Measurements from ENCODE around the gene GALNT3.

The GALNT3 gene

DNA sequence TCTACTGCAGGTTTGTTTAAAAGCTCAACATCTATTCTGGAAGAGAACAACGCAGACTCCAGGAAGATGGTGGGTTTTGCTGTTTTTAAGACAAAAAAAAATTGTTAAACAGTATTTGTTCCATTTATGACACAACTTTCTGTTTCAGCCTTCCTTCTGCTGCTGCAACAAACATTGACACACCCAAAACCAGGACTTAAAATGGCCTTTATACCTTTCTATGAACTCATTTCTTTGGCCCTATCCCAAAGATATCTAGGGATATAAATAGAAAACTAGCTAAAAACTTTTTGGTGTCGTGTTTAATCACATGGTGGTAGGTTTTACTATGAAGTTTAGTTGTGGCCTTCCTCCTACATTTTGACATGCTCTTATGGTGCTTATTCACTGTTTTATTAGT lies 964 bp upstream of the GALNT3 start:
- no peak for DNase-seq

GRCh38 chr2:165794536-165794928 lies 485 bp upstream of the GALNT3 start:
- DNase-seq: no peak

- DNase-seq: no peak
Observed at GRCh38 chr2:165793161-165793778, 777 bp downstream of the GALNT3 start.

DNA sequence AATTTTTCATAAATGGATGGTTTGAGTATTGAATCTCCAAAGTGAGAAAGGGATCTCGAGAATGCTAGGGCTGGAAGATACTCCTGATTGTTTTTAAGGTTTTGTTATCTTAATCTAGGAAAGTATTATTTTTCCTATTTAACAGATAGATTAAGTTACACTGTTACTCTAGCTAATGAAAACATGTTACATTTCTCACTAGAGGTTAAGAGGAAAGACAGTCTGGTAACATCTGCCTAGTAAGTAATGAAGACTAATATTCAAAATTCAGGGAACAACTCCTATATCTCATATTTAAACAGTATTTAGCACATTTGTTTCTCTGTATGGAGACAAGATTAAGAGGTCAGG lies 2.0 kb downstream of the GALNT3 start:
- no peak for DNase-seq

GRCh38 chr2:165791421-165792103 lies 2.5 kb downstream of the GALNT3 start:
- DNase-seq: no peak

DNA sequence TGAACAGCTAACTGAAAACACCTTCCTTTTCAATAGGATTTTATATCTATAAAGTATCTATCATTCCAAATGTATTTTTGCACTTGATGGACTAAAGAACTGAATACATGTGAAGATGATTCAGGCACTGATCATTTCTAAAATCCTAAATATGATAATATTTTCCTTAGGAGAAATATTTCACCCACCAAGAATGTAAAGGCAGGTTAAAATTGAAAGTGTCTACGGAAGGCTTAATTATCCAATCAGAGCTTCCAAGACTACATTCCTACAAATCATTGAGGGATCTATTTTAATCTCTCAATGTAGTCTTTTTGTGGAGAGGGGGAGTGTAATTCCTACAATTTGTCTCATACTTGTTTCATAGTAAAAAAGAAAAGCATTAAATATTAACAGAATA lies 3.6 kb downstream of the GALNT3 start:
- DNase-seq: no peak

DNA sequence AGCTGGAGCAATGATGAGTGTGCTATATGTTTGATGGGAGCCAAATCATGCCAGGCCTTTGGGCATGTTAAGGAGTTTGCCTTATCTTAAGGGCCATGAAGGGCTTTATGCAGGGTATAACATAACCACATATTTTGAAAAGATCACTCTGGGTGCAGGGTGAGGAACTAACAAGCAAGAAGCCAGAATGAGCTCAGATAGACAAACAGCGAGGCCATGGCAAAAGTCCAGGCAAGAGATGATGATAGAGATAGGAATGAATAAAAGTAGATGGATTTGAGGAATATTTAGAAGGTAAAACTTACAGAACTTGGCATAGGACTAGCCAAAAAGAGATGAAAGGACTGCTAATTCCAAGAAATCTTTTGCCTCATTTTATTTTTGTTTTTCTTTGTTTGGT lies 6.7 kb downstream of the GALNT3 start:
- DNase-seq: no peak

GRCh38 chr2:165779706-165780105 lies 14.3 kb downstream of the GALNT3 start:
- no peak for DNase-seq

DNA sequence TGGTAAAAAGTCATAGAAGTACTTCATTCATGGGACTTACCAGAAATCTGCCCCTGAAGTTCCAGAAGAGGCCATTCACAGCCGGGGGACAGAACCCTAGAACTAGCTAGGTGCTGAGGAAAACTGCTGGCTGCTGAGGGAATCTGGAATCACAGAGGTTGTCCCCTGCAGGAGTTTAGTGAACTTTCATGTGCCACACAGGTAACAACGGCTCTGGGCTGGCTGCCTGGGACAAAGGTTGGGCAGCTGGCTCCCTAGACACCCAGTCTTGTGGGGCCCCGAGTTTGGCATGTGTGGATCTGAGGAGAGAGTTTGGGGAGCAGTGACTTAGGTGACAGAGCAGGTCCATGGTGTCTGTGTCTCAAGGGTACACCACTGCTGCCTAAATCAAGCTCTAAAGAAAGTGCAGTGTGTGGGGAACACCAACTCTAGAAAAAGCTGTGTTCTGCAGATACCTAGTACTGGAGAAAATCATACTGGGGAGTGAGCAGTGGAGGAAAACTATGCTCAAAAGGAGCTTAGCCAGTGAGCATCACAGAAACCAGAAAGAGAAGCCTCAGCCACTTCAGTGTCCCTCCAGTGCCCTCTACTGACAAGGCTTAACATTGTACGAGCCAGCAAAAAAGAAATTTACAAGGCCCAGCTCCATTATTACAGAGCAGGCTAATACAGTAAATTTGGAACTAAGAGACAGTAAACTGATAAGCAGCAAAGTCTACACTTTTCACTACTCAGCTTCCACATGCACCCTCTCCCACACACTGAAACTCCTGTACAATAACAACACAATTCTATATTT lies 15.2 kb downstream of the GALNT3 start:
- no peak for DNase-seq

DNA sequence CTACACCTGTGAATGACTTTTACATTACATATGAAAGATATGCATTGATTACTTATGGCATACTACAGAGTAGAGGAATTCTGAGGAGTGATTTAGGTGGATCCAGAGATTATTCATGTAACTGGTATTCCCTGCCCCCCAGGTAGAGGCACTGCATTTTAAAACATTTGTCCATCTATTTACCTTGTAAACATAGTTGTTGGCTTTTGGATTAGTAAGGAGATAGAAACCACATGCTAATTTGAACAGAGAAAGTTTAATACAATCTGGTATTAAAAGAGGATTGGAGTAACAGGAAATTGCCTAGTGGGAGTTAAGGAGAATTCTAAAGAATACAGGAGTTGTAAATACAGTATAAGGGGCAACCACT lies 15.9 kb downstream of the GALNT3 start:
- no peak for DNase-seq

DNA sequence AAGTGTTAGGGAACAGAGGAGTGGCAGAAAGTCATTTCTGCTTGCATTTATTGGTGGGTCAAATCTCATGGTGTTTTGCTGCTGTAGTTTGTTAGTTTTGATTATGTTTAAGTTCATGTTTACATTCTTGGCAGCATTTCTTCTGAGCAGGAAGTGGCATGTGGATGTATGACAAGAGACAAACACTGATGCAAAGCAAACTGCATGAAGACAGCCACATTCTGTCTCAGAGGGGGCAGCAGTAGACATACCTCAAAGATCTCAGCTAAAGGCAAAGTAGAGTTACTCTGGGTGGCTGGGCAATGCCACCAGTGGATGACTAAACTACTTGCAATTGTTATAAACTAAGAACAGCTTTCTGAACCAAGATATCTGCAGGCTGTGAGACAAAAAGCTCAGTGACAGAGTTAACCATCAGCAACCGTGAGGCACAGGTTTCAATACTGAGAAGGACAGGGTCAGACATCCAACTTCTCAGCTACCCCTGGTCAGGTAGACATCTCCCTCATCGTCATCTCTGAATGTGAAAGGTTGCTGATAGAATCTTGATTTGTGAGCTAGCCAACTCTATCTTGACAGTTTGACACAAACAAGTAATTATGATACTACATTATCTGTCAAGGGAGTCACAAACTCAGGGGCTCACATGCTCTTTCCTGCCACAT lies 16.4 kb downstream of the GALNT3 start:
- DNase-seq: no peak

DNA sequence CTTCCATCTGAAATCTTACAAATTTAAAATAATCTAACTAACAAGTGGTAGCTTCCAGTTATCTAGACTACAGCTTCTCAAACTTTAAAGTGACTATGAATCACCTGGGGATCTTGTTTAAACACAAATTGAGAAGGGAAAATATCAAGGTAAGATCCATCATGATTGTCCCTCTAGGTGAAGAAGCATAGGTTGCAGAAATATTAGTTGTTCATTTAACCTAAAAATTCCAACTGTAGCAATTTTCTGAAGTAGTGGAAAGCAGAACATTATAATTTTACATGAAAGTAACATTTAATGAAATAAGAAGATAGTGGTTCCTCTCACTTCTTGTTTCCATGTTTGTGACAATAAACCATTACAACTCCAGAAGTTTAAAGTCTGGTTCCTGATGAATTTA lies 17.3 kb downstream of the GALNT3 start:
- no peak for DNase-seq

DNA sequence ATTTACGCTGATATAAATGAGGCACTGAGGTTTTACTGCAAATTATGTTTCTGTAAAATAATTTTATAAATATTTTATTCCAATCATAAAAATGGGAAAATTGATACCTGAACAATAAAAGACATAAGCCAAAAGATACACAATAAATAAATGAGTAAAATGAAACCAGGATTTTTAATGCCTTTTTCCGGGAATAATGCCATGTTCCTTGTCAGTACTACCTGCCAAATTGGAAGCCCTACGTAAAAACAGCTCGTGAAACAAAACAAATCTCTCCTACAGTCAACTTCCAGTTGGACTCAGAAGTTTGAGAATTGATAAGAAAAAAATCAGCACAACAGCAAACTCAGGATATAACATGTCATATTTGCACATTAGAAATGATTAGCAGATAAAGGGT lies 18.0 kb downstream of the GALNT3 start:
- DNase-seq: no peak

- no peak for DNase-seq
Observed at GRCh38 chr2:165773684-165774083, 20.4 kb downstream of the GALNT3 start.

DNA sequence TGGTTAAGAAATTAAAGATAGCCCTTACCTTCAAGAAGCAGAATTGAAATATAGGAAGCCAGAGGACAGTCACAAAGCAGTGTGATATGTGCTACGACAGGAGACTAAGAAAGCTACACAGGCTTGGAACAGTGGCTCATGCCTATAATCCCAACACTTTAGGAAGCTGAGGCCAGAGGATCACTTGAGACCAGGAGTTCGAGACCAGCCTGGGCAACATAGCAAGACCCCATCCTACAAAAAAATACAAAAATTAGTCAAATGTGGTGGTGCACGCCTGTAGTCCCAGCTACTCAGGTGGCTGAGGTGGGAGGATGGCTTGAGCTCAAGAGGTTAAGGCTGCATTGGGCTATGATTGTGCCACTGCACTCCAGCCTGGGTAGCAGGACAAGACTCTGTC lies 21.9 kb downstream of the GALNT3 start:
- DNase-seq: no peak

- no peak for DNase-seq
Observed at GRCh38 chr2:165766326-165766927, 27.6 kb downstream of the GALNT3 start.

DNA sequence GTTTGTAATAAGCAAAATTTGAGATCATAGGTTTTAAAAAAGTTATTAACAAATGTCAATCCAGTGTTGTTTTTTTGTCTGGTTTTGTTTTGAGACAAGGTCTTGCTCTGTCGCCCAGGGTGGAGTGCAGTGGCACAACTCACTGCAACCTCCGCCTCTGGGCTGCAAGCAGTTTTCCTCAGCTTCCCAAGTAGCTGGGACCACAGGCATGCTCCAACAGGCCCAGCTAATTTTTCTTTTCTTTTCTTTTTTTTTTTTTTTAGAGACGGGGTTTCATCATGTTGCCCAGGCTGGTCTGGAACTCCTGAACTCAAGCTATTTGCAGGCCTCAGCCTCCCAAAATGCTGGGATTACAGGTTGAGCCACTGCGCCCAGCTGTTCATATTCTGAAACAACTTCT lies 31.3 kb downstream of the GALNT3 start:
- no peak for DNase-seq

- DNase-seq: no peak
Observed at GRCh38 chr2:165757906-165758675, 36.0 kb downstream of the GALNT3 start.

- DNase-seq: no peak
Observed at GRCh38 chr2:165746501-165746900, 47.5 kb downstream of the GALNT3 start.

DNA sequence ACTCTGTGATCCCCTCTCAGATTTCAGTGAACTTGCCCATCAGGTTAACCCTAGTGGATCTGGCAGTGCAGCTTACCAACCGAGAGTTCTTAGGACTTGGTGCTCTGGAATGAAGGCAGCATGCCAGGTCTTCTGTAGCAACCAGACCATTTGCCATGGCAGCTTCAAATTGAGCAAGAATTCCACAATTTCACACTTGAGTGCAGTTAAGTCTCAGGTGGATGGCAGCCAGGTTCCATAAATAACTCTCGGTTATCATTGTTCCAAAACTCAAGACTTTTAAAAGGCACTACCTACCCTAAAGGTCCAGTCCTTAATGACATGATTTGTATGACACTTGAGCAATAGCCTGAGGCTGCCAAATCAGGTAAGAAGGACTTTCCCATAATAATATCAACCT lies 48.1 kb downstream of the GALNT3 start:
- no peak for DNase-seq

- no peak for DNase-seq
Observed at GRCh38 chr2:165743442-165743841, 50.6 kb downstream of the GALNT3 start.

GRCh38 chr2:165725421-165725820 lies 68.6 kb downstream of the GALNT3 start:
- DNase-seq: no peak

- DNase-seq: no peak
Observed at GRCh38 chr2:165720511-165720910, 73.5 kb downstream of the GALNT3 start.

Measured in NCI-H524 treated with DMSO at 0.1 percent for 48 hours (cell line).